Measurements from ENCODE around the gene MPDZ.

The MPDZ gene

DNA sequence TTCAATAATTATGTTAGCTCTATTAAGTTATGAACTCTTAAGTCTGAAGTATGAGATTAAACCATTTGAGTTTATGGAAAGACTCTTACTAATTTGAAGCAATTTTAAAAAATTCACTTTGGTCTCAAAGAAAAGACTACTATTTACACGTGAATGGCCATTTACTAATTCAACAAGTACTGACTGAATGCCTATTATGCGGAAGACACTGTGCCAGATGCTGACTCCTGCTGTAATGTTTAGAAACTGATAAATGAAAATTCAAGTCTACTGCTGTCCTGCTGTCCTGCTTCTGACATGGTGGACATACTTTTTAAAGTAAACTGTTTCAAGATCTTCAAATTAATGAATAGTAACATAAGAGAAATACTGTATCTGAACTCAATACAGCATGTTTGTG, 116.2 kb downstream of the MPDZ start:
- ChIA-PET POLR2A (no interaction called here), CTCF (no interaction called here)
- Histone ChIP-seq H3K4me3 (ENCODE audit: low read depth, low read length) (no peak overlapping the region), H3K27ac (ENCODE audit: extremely low read depth, low read depth, low read length) (no peak overlapping the region), H3K36me3 (ENCODE audit: control insufficient read depth in 2 of 2, insufficient read depth in 1 of 2, low read length in 2 of 2) (peaks cover 0 to 16% of the 10 kb centered on the region in 2 experiments; a peak in 1 of 3 replicates), H3K4me1 (ENCODE audit: control insufficient read depth, insufficient read depth, low read length) (peaks cover 2% of the 10 kb centered on the region; the same call in 1 of the 2 replicates), H3K9me3 (ENCODE audit: control insufficient read depth, insufficient read depth, low read depth, low read length) (no peaks in the 10 kb centered on the region)
- TF ChIP-seq ZNF610 (tag by site-specific recombination; IDR thresholded peaks at IDR 0.05; ENCODE audit: borderline replicate concordance) (no peak), ZNF16 (tag by site-specific recombination; IDR thresholded peaks at IDR 0.05; ENCODE audit: low read depth) (no peak), ZBTB21 (tag by site-specific recombination; IDR thresholded peaks at IDR 0.05) (no peak)

GRCh38 chr9:13160051-13160450, 119.4 kb downstream of the MPDZ start:
- H3K9me3 ChIP-seq (ENCODE audit: control insufficient read depth, insufficient read depth, low read depth, low read length), result no peaks in the 10 kb centered on the region
- TF ChIP-seq, protein P1, sequence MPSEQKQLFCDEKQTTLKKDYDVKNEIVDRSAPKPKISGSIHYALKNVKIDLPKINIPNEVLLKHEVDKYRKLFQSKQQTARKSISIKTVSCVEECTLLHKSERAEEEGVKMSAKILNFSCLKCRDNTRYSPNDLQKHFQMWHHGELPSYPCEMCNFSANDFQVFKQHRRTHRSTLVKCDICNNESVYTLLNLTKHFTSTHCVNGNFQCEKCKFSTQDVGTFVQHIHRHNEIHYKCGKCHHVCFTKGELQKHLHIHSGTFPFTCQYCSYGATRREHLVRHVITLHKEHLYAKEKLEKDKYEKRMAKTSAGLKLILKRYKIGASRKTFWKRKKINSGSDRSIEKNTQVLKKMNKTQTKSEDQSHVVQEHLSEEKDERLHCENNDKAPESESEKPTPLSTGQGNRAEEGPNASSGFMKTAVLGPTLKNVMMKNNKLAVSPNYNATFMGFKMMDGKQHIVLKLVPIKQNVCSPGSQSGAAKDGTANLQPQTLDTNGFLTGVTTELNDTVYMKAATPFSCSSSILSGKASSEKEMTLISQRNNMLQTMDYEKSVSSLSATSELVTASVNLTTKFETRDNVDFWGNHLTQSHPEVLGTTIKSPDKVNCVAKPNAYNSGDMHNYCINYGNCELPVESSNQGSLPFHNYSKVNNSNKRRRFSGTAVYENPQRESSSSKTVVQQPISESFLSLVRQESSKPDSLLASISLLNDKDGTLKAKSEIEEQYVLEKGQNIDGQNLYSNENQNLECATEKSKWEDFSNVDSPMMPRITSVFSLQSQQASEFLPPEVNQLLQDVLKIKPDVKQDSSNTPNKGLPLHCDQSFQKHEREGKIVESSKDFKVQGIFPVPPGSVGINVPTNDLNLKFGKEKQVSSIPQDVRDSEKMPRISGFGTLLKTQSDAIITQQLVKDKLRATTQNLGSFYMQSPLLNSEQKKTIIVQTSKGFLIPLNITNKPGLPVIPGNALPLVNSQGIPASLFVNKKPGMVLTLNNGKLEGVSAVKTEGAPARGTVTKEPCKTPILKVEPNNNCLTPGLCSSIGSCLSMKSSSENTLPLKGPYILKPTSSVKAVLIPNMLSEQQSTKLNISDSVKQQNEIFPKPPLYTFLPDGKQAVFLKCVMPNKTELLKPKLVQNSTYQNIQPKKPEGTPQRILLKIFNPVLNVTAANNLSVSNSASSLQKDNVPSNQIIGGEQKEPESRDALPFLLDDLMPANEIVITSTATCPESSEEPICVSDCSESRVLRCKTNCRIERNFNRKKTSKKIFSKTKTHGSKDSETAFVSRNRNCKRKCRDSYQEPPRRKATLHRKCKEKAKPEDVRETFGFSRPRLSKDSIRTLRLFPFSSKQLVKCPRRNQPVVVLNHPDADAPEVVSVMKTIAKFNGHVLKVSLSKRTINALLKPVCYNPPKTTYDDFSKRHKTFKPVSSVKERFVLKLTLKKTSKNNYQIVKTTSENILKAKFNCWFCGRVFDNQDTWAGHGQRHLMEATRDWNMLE (tag by site-specific recombination; conservative IDR thresholded peaks at IDR 0.05; ENCODE audit: low read depth), result no peak
- no peak for TF ChIP-seq ZNF530 (tag by site-specific recombination; IDR thresholded peaks at IDR 0.05; ENCODE audit: low read depth)
- no peak for TF ChIP-seq ZNF214 (tag by site-specific recombination; IDR thresholded peaks at IDR 0.05; ENCODE audit: borderline replicate concordance)
- no peak for TF ChIP-seq GLI2 (tag by site-specific recombination; IDR thresholded peaks at IDR 0.05; ENCODE audit: borderline replicate concordance, low read depth)
- TF ChIP-seq ZNF433 (tag by site-specific recombination; IDR thresholded peaks at IDR 0.05; ENCODE audit: low read depth), result no peak
- TF ChIP-seq, protein P2, sequence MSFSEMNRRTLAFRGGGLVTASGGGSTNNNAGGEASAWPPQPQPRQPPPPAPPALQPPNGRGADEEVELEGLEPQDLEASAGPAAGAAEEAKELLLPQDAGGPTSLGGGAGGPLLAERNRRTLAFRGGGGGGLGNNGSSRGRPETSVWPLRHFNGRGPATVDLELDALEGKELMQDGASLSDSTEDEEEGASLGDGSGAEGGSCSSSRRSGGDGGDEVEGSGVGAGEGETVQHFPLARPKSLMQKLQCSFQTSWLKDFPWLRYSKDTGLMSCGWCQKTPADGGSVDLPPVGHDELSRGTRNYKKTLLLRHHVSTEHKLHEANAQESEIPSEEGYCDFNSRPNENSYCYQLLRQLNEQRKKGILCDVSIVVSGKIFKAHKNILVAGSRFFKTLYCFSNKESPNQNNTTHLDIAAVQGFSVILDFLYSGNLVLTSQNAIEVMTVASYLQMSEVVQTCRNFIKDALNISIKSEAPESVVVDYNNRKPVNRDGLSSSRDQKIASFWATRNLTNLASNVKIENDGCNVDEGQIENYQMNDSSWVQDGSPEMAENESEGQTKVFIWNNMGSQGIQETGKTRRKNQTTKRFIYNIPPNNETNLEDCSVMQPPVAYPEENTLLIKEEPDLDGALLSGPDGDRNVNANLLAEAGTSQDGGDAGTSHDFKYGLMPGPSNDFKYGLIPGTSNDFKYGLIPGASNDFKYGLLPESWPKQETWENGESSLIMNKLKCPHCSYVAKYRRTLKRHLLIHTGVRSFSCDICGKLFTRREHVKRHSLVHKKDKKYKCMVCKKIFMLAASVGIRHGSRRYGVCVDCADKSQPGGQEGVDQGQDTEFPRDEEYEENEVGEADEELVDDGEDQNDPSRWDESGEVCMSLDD (tag by site-specific recombination; IDR thresholded peaks at IDR 0.05), result no peak
- no peak for TF ChIP-seq SETDB1 (IDR thresholded peaks at IDR 0.05; ENCODE audit: insufficient read length, low read length)
- TF ChIP-seq ZNF626 (tag by site-specific recombination; IDR thresholded peaks at IDR 0.05), result no peak
- TF ChIP-seq ZNF302 (tag by site-specific recombination; IDR thresholded peaks at IDR 0.05; ENCODE audit: low read depth), result no peak
- no peak for TF ChIP-seq ZNF133 (tag by site-specific recombination; IDR thresholded peaks at IDR 0.05)
- TF ChIP-seq BCL11A (tag by site-specific recombination; IDR thresholded peaks at IDR 0.05; ENCODE audit: low read depth), result no peak
- no peak for TF ChIP-seq ELK4 (IDR thresholded peaks at IDR 0.05; ENCODE audit: borderline replicate concordance, low read depth, low read length)
- no peak for TF ChIP-seq ZNF707 (tag by site-specific recombination; IDR thresholded peaks at IDR 0.05)
- no peak for TF ChIP-seq ZNF391 (tag by site-specific recombination; IDR thresholded peaks at IDR 0.05; ENCODE audit: borderline replicate concordance, low read depth)
- TF ChIP-seq, protein P3, sequence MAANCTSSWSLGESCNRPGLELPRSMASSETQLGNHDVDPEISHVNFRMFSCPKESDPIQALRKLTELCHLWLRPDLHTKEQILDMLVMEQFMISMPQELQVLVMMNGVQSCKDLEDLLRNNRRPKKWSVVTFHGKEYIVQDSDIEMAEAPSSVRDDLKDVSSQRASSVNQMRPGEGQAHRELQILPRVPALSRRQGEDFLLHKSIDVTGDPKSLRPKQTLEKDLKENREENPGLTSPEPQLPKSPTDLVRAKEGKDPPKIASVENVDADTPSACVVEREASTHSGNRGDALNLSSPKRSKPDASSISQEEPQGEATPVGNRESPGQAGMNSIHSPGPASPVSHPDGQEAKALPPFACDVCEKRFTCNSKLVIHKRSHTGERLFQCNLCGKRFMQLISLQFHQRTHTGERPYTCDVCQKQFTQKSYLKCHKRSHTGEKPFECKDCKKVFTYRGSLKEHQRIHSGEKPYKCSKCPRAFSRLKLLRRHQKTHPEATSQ (tag by site-specific recombination; IDR thresholded peaks at IDR 0.05), result no peak
- no peak for TF ChIP-seq ZNF157 (tag by site-specific recombination; IDR thresholded peaks at IDR 0.05)
- TF ChIP-seq, protein P4, sequence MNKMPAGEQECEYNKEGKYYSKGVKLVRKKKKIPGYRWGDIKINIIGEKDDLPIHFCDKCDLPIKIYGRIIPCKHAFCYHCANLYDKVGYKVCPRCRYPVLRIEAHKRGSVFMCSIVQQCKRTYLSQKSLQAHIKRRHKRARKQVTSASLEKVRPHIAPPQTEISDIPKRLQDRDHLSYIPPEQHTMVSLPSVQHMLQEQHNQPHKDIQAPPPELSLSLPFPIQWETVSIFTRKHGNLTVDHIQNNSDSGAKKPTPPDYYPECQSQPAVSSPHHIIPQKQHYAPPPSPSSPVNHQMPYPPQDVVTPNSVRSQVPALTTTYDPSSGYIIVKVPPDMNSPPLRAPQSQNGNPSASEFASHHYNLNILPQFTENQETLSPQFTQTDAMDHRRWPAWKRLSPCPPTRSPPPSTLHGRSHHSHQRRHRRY (tag by site-specific recombination; IDR thresholded peaks at IDR 0.05), result no peak
- TF ChIP-seq ZNF37A (tag by site-specific recombination; IDR thresholded peaks at IDR 0.05), result no peak
- TF ChIP-seq EGR2 (tag by site-specific recombination; IDR thresholded peaks at IDR 0.05; ENCODE audit: low read depth), result no peak
- no peaks in the 10 kb centered on the region for H3K4me1 ChIP-seq (ENCODE audit: control insufficient read depth, insufficient read depth, low read length)
- POLR2A ChIA-PET, result no interaction called here
- CTCF ChIA-PET, result interaction anchor here (0.5 kb wide), 1 partner anchor 33 kb away, joined by 3 read pairs; no protein-coding TSS in a partner anchor
- no peak overlapping the region for H3K4me3 ChIP-seq (ENCODE audit: low read depth, low read length)
- peaks cover 0 to 30% of the 10 kb centered on the region in 2 experiments; a peak in 1 of 3 replicates for H3K36me3 ChIP-seq (ENCODE audit: control insufficient read depth in 2 of 2, insufficient read depth in 1 of 2, low read length in 2 of 2)
- H3K27ac ChIP-seq (ENCODE audit: extremely low read depth, low read depth, low read length), result no peak overlapping the region
